Esophagus muscularis mucosa (tissue), 4 donors: ENCODE data around the gene OGFOD2. TPM values are rescaled to one million over a fixed set of nuclear protein-coding genes. Genes with fewer than 3 reads are reported as not detected.
"Not testable (repeated sequence)": the region's sequence is repeated elsewhere in the genome, so short reads cannot be mapped to it uniquely, and the experiment has no call there.

Experiments used
- DNase-seq: peaks from one replicate; pipeline ENCODE4 v3.0.0-alpha.2; 2017; ENCODE audit errors: extremely low spot score
- H3K27ac ChIP-seq, 4 donors: fragments of 200-600 bp; sonication (generic); replicated peaks in 1 of 4; 1 replicate in 3 of 4; 2 replicates in 1 of 4; pipeline ENCODE4 v1.5.1; 2016 to 2019; ENCODE audit warnings: mild to moderate bottlenecking in 1 of 4
- H3K27me3 ChIP-seq, 4 donors: fragments of 200-600 bp; sonication (generic); one replicate each; pipeline versions ENCODE4 v1.5.1 to v1.6.0; 2016 to 2019
- H3K36me3 ChIP-seq, 4 donors: fragments of 200-600 bp; sonication (generic); one replicate each; pipeline ENCODE4 v1.5.1; 2016 to 2019
- H3K4me1 ChIP-seq, 4 donors: fragments of 200-600 bp; sonication (generic); one replicate each; pipeline ENCODE4 v1.5.1; 2016 to 2019
- H3K4me3 ChIP-seq, 4 donors: fragments of 200-600 bp; sonication (generic); 1 replicate in 2 of 4; 2 replicates in 2 of 4; pipeline ENCODE4 v1.5.1; 2016 to 2019; ENCODE audit warnings: mild to moderate bottlenecking in 4 of 4, moderate library complexity in 1 of 4
- H3K9me3 ChIP-seq, 4 donors: fragments of 200-600 bp; sonication (generic); 1 replicate in 3 of 4; 2 replicates in 1 of 4; pipeline ENCODE4 v1.5.1; 2016 to 2019
- EP300 ChIP-seq: sonication (generic); formaldehyde crosslinking; IDR thresholded peaks from one replicate; pipeline ENCODE4 v1.6.1; 2017; ENCODE audit warnings: antibody characterized with exemption
- POLR2A ChIP-seq: fragments of 450-650 bp; IDR thresholded peaks from one replicate; pipeline ENCODE4 v1.6.1; 2017; ENCODE audit warnings: antibody characterized with exemption, moderate library complexity, mild to moderate bottlenecking, low read depth
- POLR2AphosphoS5 ChIP-seq, 2 donors: sonication (generic); formaldehyde crosslinking; IDR thresholded peaks; one replicate each; pipeline ENCODE4 v1.6.1; 2017; ENCODE audit warnings: antibody characterized with exemption in 2 of 2
- WGBS: methylation state at CpG from one replicate; pipeline ENCODE4 v1.1.5; 2018; 5-methylcytosine and 5-hydroxymethylcytosine counted together
- intact Hi-C: fragments of 100-400 bp; cut with DNase I; formaldehyde crosslinking; loops from one replicate; pipeline ENCODE4 v1.15.1; 2023
- total RNA-seq, 4 donors: library from RNA; depleted of rRNA; stranded (reverse); fragments of >200 nt; gene quantifications; one replicate each; pipeline versions ENCODE4 v1.1.0 to v1.2.1, GENCODE V29; 2016
- TF ChIP-seq, protein P1 (sequence below), 3 experiments: fragments of 200-600 bp in 2 of 3; fragments of 450-650 bp in 1 of 3; sonication (generic) in 2 of 3; IDR thresholded peaks; one replicate each; pipeline ENCODE4 v1.5.1; 2017 to 2019; ENCODE audit warnings: antibody characterized with exemption in 3 of 3, mild to moderate bottlenecking in 2 of 3, moderate library complexity in 1 of 3

The OGFOD2 gene
- total RNA-seq, 4 donors from 2014 or later: 5.6 to 15.3 (median 8.6) TPM

DNA sequence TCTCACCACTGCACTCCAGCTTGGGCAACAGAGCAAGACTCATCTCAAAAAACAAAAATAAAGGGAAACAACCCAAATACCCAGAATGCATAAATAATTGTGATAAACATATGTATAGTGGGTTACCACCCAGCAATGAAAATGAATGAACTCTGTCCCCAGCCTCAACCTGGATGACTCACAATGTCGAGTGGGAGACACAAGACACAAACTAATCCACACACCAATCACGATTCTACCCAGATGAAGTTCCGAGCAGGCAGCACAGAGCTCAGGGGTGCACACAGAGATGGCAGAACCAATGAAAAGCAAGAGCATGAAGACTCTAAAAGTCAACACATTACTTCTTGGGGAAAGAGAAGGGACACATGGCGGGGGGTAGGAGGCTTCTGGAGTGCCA is 35.9 kb upstream of the OGFOD2 start:
- no peak overlapping the region for H3K27ac ChIP-seq
- H3K9me3 ChIP-seq: no peaks in the 10 kb centered on the region
- intact Hi-C loops: no loop called here
- no peaks in the 10 kb centered on the region for H3K27me3 ChIP-seq
- peaks cover 5 to 24% (median 17%) of the 10 kb centered on the region in 4 donors for H3K4me1 ChIP-seq
- TF ChIP-seq, protein P1, sequence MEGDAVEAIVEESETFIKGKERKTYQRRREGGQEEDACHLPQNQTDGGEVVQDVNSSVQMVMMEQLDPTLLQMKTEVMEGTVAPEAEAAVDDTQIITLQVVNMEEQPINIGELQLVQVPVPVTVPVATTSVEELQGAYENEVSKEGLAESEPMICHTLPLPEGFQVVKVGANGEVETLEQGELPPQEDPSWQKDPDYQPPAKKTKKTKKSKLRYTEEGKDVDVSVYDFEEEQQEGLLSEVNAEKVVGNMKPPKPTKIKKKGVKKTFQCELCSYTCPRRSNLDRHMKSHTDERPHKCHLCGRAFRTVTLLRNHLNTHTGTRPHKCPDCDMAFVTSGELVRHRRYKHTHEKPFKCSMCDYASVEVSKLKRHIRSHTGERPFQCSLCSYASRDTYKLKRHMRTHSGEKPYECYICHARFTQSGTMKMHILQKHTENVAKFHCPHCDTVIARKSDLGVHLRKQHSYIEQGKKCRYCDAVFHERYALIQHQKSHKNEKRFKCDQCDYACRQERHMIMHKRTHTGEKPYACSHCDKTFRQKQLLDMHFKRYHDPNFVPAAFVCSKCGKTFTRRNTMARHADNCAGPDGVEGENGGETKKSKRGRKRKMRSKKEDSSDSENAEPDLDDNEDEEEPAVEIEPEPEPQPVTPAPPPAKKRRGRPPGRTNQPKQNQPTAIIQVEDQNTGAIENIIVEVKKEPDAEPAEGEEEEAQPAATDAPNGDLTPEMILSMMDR (IDR thresholded peaks at IDR 0.05): no peak
- TF ChIP-seq POLR2AphosphoS5 (IDR thresholded peaks at IDR 0.05) (no peak), POLR2A (no peak), EP300 (no peak)
- WGBS: 93% methylated on average over 4 of the region's 4 CpGs
- H3K36me3 ChIP-seq: peaks cover 3 to 34% (median 9%) of the 10 kb centered on the region in 4 donors
- H3K4me3 ChIP-seq: no peak overlapping the region
- no peak for DNase-seq

DNA sequence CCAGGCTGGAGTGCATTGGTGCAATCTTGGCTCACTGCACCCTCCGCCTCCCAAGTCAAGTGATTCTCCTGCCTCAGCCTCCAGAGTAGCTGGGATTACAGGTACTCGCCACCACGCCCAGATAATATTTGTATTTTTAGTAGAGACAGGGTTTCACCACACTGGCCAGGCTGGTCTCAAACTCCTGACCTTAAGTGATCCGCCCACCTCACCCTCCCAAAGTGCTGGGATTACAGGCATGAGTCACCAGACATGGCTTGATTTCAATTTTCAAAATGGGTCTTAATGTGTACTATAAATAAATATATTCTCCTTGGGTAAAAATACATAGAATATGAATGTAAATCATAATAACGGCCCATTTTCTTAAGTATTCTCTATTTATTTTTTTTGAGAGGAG is 33.7 kb upstream of the OGFOD2 start:
- intact Hi-C loops, DNase-seq, H3K27ac ChIP-seq, H3K27me3 ChIP-seq, H3K9me3 ChIP-seq, H3K4me3 ChIP-seq: not testable (repeated sequence)
- WGBS: 87% methylated on average over 5 of the region's 5 CpGs
- peaks cover 11 to 40% (median 28%) of the 10 kb centered on the region in 4 donors for H3K4me1 ChIP-seq
- H3K36me3 ChIP-seq: peaks cover 3 to 23% (median 9%) of the 10 kb centered on the region in 4 donors

DNA sequence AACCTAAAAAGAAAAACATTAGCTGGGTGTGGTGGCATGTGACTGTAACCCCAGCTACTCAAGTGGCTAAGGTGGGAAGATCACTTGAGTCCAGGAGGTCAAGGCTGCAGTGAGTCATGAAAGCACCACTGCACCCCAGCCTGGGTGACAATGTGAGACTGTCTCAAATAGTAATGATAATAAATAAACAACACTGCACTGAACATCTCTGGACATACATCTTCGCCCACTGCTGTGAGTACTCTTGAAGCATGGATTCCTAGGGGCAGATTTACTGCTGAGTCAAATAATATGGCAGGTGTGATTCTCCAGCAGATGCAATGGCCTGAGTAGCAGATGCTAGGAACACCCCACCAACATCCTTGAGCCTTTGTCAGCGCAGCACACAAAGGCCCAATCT is 32.4 kb upstream of the OGFOD2 start:
- Histone ChIP-seq H3K36me3 (peaks cover 3 to 16% (median 7%) of the 10 kb centered on the region in 4 donors), H3K27me3 (no peaks in the 10 kb centered on the region), H3K9me3 (no peaks in the 10 kb centered on the region), H3K27ac (peak overlapping the region; percentile 23 to 60 (median 45)), H3K4me1 (peaks cover 24 to 53% (median 40%) of the 10 kb centered on the region in 4 donors), H3K4me3 (no peak overlapping the region)
- TF ChIP-seq POLR2A: no peak
- TF ChIP-seq EP300: no peak
- TF ChIP-seq POLR2AphosphoS5 (IDR thresholded peaks at IDR 0.05): no peak
- TF ChIP-seq, protein P1 (IDR thresholded peaks at IDR 0.05): no peak
- intact Hi-C loops: no loop called here
- no peak for DNase-seq
- WGBS: 92% methylated on average over 2 of the region's 2 CpGs

DNA sequence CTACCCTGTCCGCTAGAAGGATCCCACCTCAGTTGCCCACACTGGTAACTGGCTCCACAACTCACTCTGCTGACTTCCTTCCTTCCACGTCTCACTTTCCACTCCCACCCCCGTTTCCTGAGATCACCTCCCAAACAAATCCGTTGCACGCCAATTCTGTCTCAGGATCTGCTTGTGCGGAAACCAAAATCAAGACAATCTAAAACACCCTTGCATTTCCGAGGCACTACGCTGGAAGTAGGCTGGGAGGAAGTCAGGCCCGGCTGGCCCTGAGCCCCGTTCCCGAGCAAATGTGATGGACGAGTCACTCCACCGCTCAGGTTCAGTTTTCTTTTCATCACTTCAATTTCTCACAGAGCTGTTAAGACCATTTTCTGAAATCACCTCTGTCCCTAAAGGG is 31.8 kb upstream of the OGFOD2 start:
- intact Hi-C loops: no loop called here
- TF ChIP-seq EP300 (no peak), POLR2AphosphoS5 (IDR thresholded peaks at IDR 0.05) (peak in 1 of 2 donors; percentile 18)
- no peak for DNase-seq
- Histone ChIP-seq H3K27me3 (no peaks in the 10 kb centered on the region), H3K36me3 (peaks cover 0 to 15% (median 6%) of the 10 kb centered on the region in 4 donors), H3K4me1 (peaks cover 26 to 57% (median 43%) of the 10 kb centered on the region in 4 donors), H3K27ac (peak overlapping the region; percentile 23 to 60 (median 45)), H3K9me3 (no peaks in the 10 kb centered on the region), H3K4me3 (no peak overlapping the region)
- 65% methylated on average over 13 of the region's 13 CpGs for WGBS

DNA sequence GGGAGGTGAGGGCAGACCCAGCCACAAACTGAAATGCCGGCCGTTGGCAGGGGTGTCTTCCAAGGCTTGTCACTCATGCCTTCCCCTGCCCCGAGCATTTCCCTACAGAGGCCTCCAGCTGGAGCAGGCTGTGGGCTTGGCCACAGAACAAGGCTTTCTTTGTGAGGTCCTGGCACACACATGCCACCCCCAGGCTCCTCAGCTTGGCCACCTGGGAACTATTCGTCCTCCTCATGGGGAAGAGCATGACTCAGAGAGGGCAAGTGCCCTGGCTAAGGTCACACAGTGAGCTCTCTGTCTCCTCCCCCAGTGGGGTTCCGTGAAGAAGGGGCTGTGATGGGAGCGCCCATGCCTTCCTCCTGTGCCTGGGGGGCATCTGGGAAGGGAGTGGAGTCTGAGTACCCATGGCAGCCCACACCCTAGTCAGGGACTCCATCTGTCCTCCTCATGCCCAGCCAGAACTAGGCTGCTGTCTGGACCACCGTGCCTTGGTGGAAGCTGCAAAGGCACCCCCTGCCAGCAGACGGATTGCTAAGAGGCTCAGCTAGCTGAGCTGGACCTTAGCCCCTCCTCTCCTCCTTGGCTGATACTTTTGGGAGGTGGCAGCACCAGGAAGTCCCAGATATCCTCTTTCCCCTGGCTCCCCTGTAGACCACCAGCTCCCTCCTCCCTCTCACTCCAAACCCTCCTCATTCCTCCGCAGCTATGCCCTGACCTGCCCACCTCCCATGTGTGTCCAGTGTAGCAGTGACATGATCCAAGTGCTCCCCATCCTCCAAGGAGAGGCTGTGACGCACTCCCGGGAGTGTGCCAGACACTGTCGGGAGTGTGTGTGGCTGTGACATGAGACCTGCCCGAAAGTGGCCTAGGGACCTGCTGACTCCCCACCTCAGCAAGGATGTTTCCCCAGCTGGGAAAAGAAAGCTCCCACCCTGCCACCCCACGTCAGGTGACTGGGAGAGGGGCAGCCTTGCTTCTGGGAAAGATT is 30.1 kb upstream of the OGFOD2 start:
- intact Hi-C loops: no loop called here
- 80% methylated on average over 10 of the region's 14 CpGs for WGBS
- peaks cover 0 to 6% (median 4%) of the 10 kb centered on the region in 4 donors for H3K36me3 ChIP-seq
- no peak for DNase-seq
- no peaks in the 10 kb centered on the region for H3K9me3 ChIP-seq
- no peak for TF ChIP-seq EP300
- TF ChIP-seq POLR2AphosphoS5 (IDR thresholded peaks at IDR 0.05): no peak
- no peak overlapping the region for H3K4me3 ChIP-seq
- no peaks in the 10 kb centered on the region for H3K27me3 ChIP-seq
- peaks cover 26 to 66% (median 49%) of the 10 kb centered on the region in 4 donors for H3K4me1 ChIP-seq
- peak overlapping the region; percentile 23 to 60 (median 41) for H3K27ac ChIP-seq

DNA sequence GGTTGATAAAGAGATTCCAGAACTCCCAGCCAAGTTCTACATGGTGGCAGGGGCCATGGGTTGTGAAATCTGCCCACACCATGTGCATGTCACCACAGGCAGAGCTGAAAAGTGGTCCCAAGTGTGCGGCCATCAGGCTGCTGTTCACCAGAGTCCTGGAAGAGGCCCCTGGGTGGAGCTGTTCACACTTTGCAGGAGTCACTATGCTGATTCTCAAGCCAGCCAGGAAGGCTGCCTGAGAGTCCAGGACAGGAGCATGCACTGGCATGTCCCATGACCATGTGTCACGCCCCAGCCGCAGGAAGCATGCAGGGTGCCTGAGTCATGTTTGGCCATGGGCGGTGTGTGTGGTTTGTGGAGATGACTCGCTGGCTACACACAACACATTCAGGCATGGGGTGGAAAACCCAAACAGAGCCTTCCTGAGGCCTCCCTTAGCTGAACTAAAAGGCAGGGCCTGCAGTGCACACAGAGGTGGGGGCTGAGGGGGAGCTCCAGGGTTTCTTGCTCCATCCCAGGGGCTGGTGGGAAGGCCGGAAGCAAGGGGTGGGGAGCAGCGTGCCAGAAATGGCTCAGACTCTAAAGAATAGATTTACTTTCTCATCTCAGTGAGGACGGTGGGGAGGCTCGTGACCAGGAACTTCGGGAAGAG is 28.2 kb upstream of the OGFOD2 start:
- Histone ChIP-seq H3K4me1 (peaks cover 26 to 60% (median 51%) of the 10 kb centered on the region in 4 donors), H3K27ac (peak overlapping the region; percentile 60 to 65 (median 64)), H3K27me3 (no peaks in the 10 kb centered on the region), H3K4me3 (no peak overlapping the region), H3K36me3 (peaks cover 0 to 5% (median 0%) of the 10 kb centered on the region in 4 donors), H3K9me3 (no peaks in the 10 kb centered on the region)
- DNase-seq: peak; percentile 96
- 55% methylated on average over 7 of the region's 10 CpGs for WGBS
- TF ChIP-seq EP300 (no peak), POLR2AphosphoS5 (IDR thresholded peaks at IDR 0.05) (peak; percentile 55 to 86), POLR2A (no peak)
- TF ChIP-seq, protein P1 (IDR thresholded peaks at IDR 0.05): peak in 2 of 3 experiments; percentile 17 to 22
- intact Hi-C loops: no loop called here
